C4-2B (cell line): ENCODE results near the gene LRMDA.

ENCODE experiments used
- H3K27ac ChIP-seq: fragments of 450-650 bp; 2 replicates; pipeline ENCODE4 v1.5.1; 2017
- CTCF ChIP-seq: fragments of 450-650 bp; conservative IDR thresholded peaks from 2 replicates; pipeline ENCODE4 v1.5.1; 2017; ENCODE audit warnings: mild to moderate bottlenecking
- ZFX ChIP-seq: fragments of 450-650 bp; IDR thresholded peaks from 2 replicates; pipeline ENCODE4 v1.6.1; 2017

LRMDA gene

GRCh38 chr10:75828413-75828812, 397.0 kb downstream of the LRMDA start:
- no peak for TF ChIP-seq ZFX
- TF ChIP-seq CTCF, result no peak
- no peak overlapping the region for H3K27ac ChIP-seq

- TF ChIP-seq ZFX, result no peak
- TF ChIP-seq CTCF, result no peak
Measured at GRCh38 chr10:75836064-75836463, 404.6 kb downstream of the LRMDA start.

GRCh38 chr10:75838486-75838885, 407.1 kb downstream of the LRMDA start:
- TF ChIP-seq CTCF (no peak), ZFX (no peak)
- H3K27ac ChIP-seq, result no peak overlapping the region

More at GRCh38 chr10:75836064-75836463, 404.6 kb downstream of the LRMDA start:
- no peak overlapping the region for H3K27ac ChIP-seq

GRCh38 chr10:75839020-75839419, 407.6 kb downstream of the LRMDA start:
- H3K27ac ChIP-seq, result no peak overlapping the region
- TF ChIP-seq ZFX, result no peak
- no peak for TF ChIP-seq CTCF

- no peak overlapping the region for H3K27ac ChIP-seq
- no peak for TF ChIP-seq CTCF
- no peak for TF ChIP-seq ZFX
Measured at GRCh38 chr10:75841266-75841665, 409.8 kb downstream of the LRMDA start.

- no peak for TF ChIP-seq CTCF
- no peak for TF ChIP-seq ZFX
- H3K27ac ChIP-seq, result no peak overlapping the region
Measured at GRCh38 chr10:75845176-75845947, 413.9 kb downstream of the LRMDA start.

GRCh38 chr10:75847477-75847876, 416.1 kb downstream of the LRMDA start:
- no peak overlapping the region for H3K27ac ChIP-seq
- no peak for TF ChIP-seq CTCF
- no peak for TF ChIP-seq ZFX
